ENCODE data around the gene GULP1. TPM values are rescaled to one million over a fixed set of nuclear protein-coding genes. Genes with fewer than 3 reads are reported as not detected.

Gene GULP1
- total RNA-seq, 1 experiment from 2014 or later = 75.1 TPM

DNA sequence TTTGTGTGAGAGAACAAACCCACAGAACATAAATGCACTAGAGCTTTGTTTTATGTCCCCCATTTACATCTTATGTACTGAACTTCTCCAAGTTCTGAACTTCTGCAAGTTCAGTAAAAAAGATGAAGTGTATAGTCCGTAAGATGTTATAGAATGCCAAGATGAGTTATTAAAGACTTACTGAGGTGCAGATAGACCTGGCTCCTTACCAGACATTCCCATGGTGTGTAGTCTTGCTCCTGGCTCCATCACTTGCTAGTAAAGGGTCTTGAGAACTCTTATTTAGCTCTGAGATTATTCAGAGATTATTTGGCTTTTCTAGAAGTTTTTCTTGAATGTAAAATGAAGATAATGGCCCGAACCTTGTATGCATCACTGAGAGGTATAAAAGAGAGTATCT, 16.8 kb downstream of the GULP1 start (continued):
- TF ChIP-seq ZNF317 (CRISPR knock-in tag; IDR thresholded peaks at IDR 0.05; ENCODE audit: borderline replicate concordance, low read depth) (no peak), ZNF232 (CRISPR knock-in tag; IDR thresholded peaks at IDR 0.05) (no peak), RELA (CRISPR knock-in tag; IDR thresholded peaks at IDR 0.05; ENCODE audit: borderline replicate concordance) (no peak)
- TF ChIP-seq, protein P1, sequence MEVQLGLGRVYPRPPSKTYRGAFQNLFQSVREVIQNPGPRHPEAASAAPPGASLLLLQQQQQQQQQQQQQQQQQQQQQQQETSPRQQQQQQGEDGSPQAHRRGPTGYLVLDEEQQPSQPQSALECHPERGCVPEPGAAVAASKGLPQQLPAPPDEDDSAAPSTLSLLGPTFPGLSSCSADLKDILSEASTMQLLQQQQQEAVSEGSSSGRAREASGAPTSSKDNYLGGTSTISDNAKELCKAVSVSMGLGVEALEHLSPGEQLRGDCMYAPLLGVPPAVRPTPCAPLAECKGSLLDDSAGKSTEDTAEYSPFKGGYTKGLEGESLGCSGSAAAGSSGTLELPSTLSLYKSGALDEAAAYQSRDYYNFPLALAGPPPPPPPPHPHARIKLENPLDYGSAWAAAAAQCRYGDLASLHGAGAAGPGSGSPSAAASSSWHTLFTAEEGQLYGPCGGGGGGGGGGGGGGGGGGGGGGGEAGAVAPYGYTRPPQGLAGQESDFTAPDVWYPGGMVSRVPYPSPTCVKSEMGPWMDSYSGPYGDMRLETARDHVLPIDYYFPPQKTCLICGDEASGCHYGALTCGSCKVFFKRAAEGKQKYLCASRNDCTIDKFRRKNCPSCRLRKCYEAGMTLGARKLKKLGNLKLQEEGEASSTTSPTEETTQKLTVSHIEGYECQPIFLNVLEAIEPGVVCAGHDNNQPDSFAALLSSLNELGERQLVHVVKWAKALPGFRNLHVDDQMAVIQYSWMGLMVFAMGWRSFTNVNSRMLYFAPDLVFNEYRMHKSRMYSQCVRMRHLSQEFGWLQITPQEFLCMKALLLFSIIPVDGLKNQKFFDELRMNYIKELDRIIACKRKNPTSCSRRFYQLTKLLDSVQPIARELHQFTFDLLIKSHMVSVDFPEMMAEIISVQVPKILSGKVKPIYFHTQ (CRISPR knock-in tag; IDR thresholded peaks at IDR 0.05) = no peak

DNA sequence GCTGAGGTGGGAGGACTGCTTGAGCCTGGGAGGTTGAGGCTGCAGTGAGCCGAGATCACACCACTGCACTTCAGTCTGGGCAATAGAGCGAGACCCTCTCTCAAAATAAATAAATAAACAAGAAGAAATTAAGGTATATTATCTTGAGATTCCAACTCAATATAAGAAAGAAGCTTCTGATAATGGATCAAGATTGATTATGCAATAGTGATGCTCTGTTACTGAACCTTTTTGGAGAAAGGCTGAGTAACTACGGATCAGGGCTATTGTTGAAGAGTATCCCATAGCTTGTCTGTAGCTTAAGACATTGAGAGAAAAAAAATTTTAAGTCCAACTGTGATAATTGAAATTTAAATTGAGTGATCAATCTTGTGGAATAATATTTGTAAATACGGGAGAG, 17.7 kb downstream of the GULP1 start:
- Mint-ChIP-seq H3K4me3 (no peak overlapping the region), H3K27ac (peak overlapping the region; percentile 43; the same call in 1 of the 2 replicates), H3K9me3 (peaks cover 19% of the 10 kb centered on the region), H3K27me3 (ENCODE audit: low read depth) (no peaks in the 10 kb centered on the region), H3K36me3 (peaks cover 26% of the 10 kb centered on the region), H3K4me1 (peaks cover 64% of the 10 kb centered on the region)
- POLR2A ChIA-PET = no interaction called here
- ATAC-seq (no peak), DNase-seq (ENCODE audit: low spot score) (no peak)
- CTCF ChIA-PET = interaction anchor here (0.6 to 2.5 kb wide), 3 partner anchors 10 to 1489 kb away, joined by 3 to 7 read pairs (median 4); no protein-coding TSS in a partner anchor
- TF ChIP-seq ZNF121 (CRISPR knock-in tag; IDR thresholded peaks at IDR 0.05) (peak; percentile 71; the same call in 1 of the 2 replicates), OVOL2 (CRISPR knock-in tag; IDR thresholded peaks at IDR 0.05; ENCODE audit: borderline replicate concordance) (no peak)

DNA sequence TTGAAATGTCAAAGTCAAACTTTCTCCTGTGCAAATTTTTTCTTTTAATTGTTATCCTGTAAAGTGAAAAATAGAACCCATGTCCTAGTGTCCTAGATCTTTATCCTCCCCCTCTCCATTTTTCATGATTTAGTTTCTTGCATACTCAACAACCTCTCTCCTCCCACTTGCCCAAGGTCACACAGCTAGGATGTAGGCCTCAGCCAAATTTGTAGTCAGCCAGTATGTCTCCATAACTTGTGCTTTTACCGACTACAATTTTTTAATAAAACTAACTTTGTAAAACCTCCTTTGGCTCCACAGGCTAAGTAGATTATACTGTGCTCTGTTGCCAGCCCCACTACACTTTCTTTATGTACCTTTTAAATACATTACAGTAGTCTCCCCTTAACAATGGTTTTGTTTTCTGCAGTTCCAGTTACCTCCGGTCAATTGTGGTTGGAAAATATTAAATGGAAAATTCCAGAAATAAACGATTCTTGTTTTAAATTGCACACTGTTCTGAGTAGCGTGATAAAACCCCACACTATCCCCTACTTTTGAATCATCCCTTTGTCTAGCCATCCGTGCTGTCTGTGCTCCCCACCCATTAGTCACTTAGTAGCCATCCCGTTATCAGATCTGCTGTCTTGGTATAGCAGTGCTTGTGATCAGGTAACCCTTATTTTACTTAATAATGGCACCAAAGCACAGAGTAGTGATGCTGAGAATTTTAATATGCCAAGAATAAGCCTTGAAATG, 22.8 kb downstream of the GULP1 start:
- H3K36me3 Mint-ChIP-seq = peaks cover 26% of the 10 kb centered on the region
- H3K27me3 Mint-ChIP-seq (ENCODE audit: low read depth) = no peaks in the 10 kb centered on the region
- H3K4me1 Mint-ChIP-seq = peaks cover 67% of the 10 kb centered on the region
- ChIA-PET CTCF (no interaction called here), POLR2A (no interaction called here)
- DNase-seq (ENCODE audit: low spot score) = no peak
- H3K4me3 Mint-ChIP-seq = no peak overlapping the region
- H3K27ac Mint-ChIP-seq = peak overlapping the region; percentile 67
- peak; percentile 61 for ATAC-seq
- peaks cover 19% of the 10 kb centered on the region for H3K9me3 Mint-ChIP-seq
- TF ChIP-seq GRHL2 (CRISPR knock-in tag; IDR thresholded peaks at IDR 0.05; ENCODE audit: insufficient replicate concordance, severe bottlenecking) (no peak), NR3C1 (CRISPR knock-in tag; conservative IDR thresholded peaks at IDR 0.05; ENCODE audit: low read depth) (no peak), GABPB1 (CRISPR knock-in tag; IDR thresholded peaks at IDR 0.05) (no peak), MYBL2 (CRISPR knock-in tag; IDR thresholded peaks at IDR 0.05) (no peak), CBFB (CRISPR knock-in tag; IDR thresholded peaks at IDR 0.05; ENCODE audit: low read depth) (no peak), EMX1 (CRISPR knock-in tag; IDR thresholded peaks at IDR 0.05) (no peak)
- TF ChIP-seq, protein P2, sequence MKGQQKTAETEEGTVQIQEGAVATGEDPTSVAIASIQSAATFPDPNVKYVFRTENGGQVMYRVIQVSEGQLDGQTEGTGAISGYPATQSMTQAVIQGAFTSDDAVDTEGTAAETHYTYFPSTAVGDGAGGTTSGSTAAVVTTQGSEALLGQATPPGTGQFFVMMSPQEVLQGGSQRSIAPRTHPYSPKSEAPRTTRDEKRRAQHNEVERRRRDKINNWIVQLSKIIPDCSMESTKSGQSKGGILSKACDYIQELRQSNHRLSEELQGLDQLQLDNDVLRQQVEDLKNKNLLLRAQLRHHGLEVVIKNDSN (CRISPR knock-in tag; IDR thresholded peaks at IDR 0.05) = no peak
- TF ChIP-seq, protein P3, sequence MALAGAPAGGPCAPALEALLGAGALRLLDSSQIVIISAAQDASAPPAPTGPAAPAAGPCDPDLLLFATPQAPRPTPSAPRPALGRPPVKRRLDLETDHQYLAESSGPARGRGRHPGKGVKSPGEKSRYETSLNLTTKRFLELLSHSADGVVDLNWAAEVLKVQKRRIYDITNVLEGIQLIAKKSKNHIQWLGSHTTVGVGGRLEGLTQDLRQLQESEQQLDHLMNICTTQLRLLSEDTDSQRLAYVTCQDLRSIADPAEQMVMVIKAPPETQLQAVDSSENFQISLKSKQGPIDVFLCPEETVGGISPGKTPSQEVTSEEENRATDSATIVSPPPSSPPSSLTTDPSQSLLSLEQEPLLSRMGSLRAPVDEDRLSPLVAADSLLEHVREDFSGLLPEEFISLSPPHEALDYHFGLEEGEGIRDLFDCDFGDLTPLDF (CRISPR knock-in tag; IDR thresholded peaks at IDR 0.05) = no peak
- TF ChIP-seq, protein P4, sequence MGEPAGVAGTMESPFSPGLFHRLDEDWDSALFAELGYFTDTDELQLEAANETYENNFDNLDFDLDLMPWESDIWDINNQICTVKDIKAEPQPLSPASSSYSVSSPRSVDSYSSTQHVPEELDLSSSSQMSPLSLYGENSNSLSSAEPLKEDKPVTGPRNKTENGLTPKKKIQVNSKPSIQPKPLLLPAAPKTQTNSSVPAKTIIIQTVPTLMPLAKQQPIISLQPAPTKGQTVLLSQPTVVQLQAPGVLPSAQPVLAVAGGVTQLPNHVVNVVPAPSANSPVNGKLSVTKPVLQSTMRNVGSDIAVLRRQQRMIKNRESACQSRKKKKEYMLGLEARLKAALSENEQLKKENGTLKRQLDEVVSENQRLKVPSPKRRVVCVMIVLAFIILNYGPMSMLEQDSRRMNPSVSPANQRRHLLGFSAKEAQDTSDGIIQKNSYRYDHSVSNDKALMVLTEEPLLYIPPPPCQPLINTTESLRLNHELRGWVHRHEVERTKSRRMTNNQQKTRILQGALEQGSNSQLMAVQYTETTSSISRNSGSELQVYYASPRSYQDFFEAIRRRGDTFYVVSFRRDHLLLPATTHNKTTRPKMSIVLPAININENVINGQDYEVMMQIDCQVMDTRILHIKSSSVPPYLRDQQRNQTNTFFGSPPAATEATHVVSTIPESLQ (CRISPR knock-in tag; IDR thresholded peaks at IDR 0.05) = no peak
- TF ChIP-seq, protein P5, sequence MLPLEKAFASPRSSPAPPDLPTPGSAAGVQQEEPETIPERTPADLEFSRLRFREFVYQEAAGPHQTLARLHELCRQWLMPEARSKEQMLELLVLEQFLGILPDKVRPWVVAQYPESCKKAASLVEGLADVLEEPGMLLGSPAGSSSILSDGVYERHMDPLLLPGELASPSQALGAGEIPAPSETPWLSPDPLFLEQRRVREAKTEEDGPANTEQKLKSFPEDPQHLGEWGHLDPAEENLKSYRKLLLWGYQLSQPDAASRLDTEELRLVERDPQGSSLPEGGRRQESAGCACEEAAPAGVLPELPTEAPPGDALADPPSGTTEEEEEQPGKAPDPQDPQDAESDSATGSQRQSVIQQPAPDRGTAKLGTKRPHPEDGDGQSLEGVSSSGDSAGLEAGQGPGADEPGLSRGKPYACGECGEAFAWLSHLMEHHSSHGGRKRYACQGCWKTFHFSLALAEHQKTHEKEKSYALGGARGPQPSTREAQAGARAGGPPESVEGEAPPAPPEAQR (CRISPR knock-in tag; IDR thresholded peaks at IDR 0.05) = no peak
- TF ChIP-seq, protein P6, sequence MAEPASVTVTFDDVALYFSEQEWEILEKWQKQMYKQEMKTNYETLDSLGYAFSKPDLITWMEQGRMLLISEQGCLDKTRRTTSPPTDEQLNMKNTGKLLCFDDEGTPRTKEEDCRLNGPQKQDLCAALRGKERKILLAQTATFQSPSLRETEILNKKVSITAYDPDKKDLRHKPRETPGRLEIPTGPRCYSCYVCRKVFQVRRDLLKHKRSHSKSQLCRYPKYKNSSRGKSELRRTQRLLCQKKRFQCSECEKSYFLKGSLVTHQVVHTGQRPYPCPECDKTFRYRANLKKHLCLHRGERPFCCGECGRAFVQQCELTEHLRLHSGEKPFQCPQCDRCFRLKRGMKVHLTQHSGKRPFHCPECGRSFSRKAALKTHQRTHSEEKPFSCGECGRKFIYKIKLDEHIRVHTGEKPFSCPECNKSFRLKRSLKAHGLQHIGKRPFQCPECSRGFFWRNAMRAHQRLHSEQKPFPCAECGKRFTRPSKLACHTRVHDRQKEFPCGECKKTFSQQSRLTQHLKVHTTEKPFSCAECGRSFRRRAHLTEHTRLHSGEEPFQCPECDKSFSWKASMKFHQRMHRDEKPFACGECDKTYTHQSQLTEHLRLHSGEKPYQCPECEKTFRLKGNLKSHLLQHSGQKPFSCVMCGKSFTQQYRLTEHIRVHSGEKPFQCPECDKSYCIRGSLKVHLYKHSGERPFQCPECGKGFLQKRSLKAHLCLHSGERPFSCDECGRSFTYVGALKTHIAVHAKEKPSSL (CRISPR knock-in tag; conservative IDR thresholded peaks at IDR 0.05) = no peak

All from WTC11 (cell line).